ENCODE data around the gene ELOVL6.
A peak's percentile ranks its signal among the peaks of the same experiment; 100 is the strongest.
"Not testable (repeated sequence)": the region's sequence is repeated elsewhere in the genome, so short reads cannot be mapped to it uniquely, and the experiment has no call there.

The ELOVL6 gene

DNA sequence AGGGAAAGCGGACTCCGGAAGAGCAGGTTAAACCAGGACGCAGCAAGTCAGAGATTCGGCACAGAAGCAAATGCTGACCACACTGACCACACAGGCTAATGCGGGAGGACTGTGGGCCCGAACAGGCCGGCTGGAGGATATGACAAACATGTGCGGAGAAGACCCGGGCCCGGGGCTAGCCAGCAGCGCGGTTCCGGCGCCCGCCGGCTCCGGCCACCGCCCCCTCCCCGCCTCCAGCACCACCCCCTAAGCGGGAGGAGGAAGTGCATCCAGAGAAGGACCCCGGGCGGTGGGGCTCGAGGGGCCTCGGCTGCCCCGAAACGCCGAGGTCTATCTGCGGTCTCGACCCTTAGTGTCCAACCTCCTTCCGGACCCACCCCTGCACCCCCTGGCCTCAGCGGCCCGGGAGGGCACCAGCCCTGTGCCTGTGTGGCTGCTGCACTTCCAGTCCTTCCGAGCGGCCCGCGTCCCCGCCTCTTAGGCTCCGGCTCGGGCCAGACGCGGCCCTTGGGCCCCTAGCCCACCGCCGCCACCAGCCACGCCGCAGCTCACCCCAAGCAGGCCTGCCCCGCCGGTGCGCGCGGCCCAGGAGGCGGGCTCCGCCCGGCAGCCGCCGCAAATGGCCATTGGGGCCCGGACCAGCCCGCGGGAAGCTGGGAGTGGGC, 2.1 kb downstream of the ELOVL6 start:
- no peak for DNase-seq

DNA sequence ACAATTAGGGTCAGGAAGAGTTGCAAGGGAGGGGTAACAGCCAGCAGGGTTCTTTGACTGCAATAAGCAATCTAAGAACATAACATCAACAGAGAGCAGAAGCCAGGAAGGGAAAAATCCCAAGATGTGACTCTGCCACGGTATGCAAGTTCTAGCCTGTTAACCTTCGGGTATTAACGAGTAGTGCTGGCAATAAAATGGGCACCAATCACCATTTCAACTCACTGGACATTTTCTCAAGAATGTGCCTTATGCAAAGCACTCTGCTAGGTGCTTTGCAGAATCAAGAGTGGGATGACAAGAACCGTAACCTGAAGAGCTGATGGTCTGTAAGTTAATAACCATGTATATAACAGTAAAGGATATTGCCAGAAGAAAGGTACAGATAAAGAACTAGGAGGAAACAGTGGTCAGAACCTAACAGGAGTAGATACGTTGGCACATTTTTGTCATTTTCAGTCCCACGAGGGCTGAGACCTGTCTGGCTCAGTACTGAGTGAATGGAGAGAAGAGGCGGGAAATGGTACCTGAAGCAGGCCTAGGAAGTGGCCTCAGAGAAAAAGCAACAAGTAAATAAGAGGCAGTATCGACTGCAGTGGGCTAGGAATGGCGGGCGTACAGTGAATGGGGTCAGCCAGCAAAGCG, 2.7 kb downstream of the ELOVL6 start:
- DNase-seq = no peak

GRCh38 chr4:110193822-110194761, 4.3 kb downstream of the ELOVL6 start:
- DNase-seq = peak; percentile 77

DNA sequence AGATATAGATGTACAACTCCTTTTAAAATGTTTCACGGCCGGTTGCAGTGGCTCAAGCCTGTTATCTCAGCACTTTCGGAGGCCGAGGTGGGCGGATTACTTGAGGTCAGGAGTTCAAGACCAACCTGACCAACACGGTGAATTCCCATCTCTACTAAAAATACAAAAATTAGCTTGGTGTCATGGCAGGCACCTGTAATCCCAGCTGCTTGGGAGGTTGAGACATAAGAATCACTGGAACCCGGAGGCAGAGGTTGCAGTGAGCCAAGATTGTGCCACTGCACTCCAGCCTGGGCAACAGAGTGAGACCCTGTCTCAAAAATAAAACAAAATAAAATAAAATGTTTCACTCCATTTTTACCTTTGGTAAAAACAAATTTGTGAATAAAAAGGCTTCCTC, 5.1 kb downstream of the ELOVL6 start:
- not testable (repeated sequence) for DNase-seq

- DNase-seq = no peak
These were observed 8.2 kb downstream of the ELOVL6 start for GRCh38 chr4:110190249-110190648.

- no peak for DNase-seq
These were observed 10.3 kb downstream of the ELOVL6 start for GRCh38 chr4:110188113-110188512.

DNA sequence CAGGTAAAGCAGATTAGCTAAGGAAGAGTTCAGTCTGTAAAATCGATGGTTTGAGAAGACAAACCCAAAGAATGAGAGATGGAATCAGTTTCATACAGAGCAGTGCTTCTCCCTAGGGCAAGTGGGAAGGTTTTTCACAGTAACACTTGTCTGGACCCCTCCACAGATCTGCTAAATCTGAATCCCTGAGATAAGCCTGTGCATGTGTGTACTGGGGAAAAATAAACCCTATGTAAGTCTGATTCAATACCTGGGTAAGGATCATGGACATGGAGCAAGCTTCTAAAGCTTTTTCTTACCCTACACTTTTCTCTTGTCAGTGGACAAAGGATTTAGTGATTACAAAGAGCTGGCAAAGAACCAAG, 13.6 kb downstream of the ELOVL6 start:
- DNase-seq = no peak

DNA sequence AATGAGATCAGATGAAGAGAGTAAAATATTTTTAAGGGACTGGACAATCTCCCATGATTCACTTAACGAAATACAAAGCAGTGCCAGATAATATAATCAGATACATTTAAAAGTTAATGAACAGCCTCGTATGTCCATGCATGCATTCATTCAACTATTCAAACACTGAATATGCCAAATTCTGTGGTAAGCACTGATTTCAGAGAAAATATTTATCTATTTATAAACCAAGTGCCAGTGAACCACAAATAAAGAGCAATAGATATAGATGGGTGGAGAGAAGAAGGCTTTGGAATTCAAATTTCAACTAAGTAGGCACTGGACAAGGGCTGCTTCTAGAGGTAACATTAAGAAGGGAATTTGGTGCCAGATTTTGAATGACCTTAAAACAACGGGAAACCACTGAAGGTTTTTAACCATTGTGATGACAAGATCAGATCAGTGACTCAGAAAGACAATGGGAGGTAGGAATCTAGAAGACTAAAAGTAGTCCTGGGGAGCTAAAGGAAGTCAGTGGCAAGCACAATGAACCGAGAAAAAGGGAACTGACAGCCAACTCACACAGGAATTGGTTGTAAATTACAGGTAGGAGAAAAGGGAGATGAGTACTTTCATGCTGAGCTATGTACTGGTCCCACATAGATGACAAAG, 14.2 kb downstream of the ELOVL6 start:
- no peak for DNase-seq

DNA sequence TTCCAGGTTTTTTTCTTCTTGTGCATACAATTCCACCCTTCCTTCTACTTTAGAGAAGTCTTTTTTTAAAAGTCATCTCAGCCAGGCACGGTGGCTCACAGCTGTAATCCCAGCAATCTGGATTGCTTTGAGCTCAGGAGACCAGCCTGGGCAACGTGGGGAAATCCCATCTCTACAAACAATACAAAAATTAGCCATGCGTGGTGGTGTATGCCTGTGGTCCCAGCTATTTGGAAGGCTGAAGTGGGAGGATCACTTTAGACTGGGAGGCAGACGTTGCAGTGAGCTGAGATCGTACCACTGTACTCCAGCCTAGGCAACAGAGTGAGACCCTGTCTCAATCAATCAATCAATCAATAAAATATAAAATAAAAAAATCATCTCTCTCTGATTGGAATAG, 14.8 kb downstream of the ELOVL6 start:
- no peak for DNase-seq

DNA sequence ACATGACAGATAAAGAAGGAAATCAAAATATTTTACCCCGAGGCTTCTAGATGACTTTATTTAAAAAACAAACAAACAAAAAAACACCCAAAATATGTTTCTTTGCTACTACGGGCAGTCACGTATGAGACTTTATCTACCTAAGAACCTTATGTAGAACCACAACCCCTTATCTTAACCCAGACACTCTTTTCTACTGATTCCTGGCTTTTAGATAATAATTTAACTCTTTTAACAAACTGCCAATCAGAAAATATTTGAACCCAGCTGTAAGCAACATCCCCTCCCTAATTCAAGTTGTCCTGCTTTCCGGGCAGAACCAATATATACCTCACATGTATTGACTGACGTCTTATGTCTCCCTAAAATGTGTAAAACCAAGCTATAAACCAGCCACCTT, 15.4 kb downstream of the ELOVL6 start:
- DNase-seq = no peak

- no peak for DNase-seq
These were observed 16.5 kb downstream of the ELOVL6 start for GRCh38 chr4:110181890-110182289.

DNA sequence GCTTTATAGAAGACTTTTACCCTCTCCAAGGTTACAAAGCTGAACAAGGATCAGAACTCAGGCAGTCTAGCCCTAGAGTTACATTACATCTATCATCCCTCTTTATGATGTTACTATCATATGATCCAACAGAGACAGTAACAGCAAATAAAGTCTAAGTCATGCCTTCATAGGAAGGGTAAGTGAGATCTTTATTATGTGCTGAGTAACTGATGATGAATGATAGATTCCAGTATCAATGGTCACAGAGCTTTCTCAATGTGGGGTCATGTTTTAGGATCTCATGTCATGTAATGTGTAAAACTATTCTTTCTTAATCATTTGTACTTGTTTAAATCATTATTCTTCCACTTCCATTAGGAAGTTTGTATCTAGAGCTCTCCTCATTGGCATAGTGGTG, 22.8 kb downstream of the ELOVL6 start:
- DNase-seq = no peak

GRCh38 chr4:110172972-110173371, 25.4 kb downstream of the ELOVL6 start:
- DNase-seq = no peak

GRCh38 chr4:110171971-110172370, 26.4 kb downstream of the ELOVL6 start:
- DNase-seq = no peak

DNA sequence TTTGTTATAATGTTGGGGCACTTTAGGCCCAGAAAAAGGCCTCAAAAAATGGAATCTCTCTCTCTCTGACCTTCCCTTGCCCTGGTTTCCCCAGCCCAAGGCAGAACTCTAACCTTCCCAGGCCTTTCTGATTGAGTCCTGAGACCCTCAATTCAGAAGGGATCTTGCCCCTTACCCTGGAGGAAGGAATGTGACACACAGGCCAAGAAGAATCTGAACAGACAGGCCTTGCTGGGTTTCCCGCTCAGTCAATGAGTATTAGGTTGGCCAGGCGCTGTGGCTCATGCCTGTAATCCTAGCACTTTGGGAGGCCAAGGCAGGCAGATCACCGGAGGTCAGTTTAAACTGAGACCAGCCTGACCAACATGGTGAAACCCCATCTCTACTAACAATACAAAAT, 27.6 kb downstream of the ELOVL6 start:
- DNase-seq = no peak

DNA sequence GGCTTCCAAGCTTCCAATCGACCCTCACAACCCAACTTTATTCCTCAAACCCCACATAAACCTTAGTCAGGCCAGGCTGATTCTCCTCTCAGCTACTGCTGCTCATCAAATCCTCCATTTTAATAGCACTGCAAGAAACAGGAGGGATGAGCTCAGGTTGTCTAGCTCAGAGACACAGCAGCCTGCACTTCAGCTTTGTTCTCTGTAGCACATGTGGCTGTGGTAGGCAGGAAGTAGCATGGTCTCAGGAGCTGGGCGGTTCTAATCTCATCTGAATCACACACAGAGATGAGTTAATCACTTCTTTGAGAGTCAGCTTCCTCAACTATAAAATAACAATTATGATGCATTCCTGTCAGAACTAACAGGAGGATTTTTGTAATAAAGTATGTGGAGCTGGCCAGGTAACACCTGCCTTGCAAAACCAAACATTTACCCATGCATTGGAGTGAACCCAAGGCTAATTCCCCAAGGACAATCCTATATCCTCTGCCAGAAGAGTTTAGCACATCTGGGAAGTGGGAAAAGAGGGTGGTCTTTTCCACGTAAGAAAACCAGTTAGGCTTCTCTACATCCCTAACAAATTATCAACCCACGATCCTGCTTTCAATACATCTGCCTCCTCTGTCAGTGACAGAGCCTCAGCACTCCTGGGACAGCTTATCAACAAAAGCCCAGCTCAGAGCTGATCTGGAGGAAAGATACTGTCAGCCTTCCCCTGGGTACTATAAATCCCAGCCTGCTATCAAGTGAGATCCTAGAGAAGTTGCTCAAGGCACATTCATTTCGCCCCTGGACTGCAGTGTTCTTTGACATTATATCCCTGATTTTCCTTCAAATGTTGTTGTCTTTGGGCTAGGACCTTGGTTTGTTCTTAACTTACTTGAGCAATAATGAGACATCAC, 32.8 kb downstream of the ELOVL6 start:
- no peak for DNase-seq

- DNase-seq = no peak
These were observed 33.6 kb downstream of the ELOVL6 start for GRCh38 chr4:110164856-110165255.

GRCh38 chr4:110164251-110164650, 34.2 kb downstream of the ELOVL6 start:
- no peak for DNase-seq

DNA sequence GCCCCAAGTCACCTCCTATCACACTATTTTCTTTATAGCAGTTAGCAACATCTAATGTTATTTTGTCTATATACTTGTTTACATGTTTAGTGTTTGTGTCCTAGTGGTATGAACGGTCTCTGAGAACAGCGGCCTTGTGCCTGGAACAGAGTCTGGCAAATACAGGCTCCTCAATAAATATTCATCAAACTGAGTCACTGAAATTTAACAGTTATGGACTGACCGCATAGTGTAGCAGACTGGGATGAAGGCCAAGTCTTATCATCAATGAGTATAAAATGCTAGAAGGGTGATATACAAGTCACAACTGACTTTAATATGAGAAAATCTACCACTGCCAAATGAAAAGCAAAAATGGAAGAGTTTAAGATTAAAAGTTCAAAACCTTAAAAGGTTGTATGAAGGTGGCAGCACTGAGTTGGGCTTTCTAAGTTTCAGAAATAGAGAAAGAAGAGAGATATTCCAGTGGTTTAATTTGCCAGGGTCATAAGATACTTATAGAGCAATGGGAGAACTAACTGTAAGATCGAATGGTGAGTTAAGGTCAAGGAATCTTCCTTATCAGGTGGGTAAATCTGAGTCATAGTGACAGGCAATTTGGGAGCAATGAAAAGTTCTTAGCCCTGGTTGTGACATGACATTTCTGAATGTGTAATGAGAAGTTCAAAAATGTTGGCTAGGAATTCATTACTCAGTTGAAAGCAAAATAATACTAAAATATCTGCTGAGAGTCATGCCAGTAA, 34.9 kb downstream of the ELOVL6 start:
- DNase-seq = no peak

DNA sequence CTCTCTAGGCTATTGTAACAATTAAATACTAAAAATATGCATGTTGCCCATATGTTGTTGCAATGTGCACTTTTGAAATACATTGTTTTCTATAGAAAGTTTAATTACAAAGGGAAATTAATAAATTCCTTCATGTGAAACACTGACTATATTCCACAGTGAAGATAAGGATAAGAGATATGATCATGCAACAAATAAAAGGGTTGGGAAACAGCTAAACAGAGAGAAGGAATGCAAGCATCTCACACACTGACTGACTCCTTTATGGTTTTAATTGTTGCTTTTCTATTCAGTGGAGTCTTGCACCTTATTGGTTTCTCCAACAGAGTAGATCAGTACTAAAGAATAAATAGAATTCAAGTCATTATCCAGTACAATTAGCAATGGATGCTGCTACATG, 37.8 kb downstream of the ELOVL6 start:
- DNase-seq = no peak

GRCh38 chr4:110159541-110159940, 38.9 kb downstream of the ELOVL6 start:
- no peak for DNase-seq

- DNase-seq = no peak
These were observed 40.8 kb downstream of the ELOVL6 start for GRCh38 chr4:110157580-110157979.

Measured in DMS 273 treated with DMSO at 0.1 percent for 48 hours (cell line).